DMS153 (cell line): ENCODE data around the gene C3orf18.

Experiments used
- DNase-seq: peaks from one replicate; lab custom pipeline; 2025; lab: John Stamatoyannopoulos, UW

C3orf18 gene

GRCh38 chr3:50551054-50551659 lies 16.4 kb downstream of the C3orf18 start:
- DNase-seq: no peak

GRCh38 chr3:50550079-50550736 lies 17.3 kb downstream of the C3orf18 start:
- DNase-seq: no peak

GRCh38 chr3:50549226-50549625 lies 18.3 kb downstream of the C3orf18 start:
- DNase-seq: no peak

GRCh38 chr3:50545781-50546180 lies 21.8 kb downstream of the C3orf18 start:
- DNase-seq: no peak

- no peak for DNase-seq
These were observed 25.1 kb downstream of the C3orf18 start for GRCh38 chr3:50542177-50543034.

GRCh38 chr3:50539356-50540286 lies 27.9 kb downstream of the C3orf18 start:
- DNase-seq: no peak

GRCh38 chr3:50537421-50538129 lies 30.0 kb downstream of the C3orf18 start:
- no peak for DNase-seq

- DNase-seq: no peak
These were observed 30.9 kb downstream of the C3orf18 start for GRCh38 chr3:50536471-50537180.

GRCh38 chr3:50534681-50535330 lies 32.7 kb downstream of the C3orf18 start:
- DNase-seq: no peak

GRCh38 chr3:50533807-50534461 lies 33.6 kb downstream of the C3orf18 start:
- DNase-seq: no peak

- DNase-seq: no peak
These were observed 34.2 kb downstream of the C3orf18 start for GRCh38 chr3:50533316-50533715.

GRCh38 chr3:50532062-50532705 lies 35.4 kb downstream of the C3orf18 start:
- DNase-seq: no peak

GRCh38 chr3:50531201-50531600 lies 36.3 kb downstream of the C3orf18 start:
- no peak for DNase-seq

GRCh38 chr3:50530001-50530970 lies 37.3 kb downstream of the C3orf18 start:
- no peak for DNase-seq

- DNase-seq: no peak
These were observed 41.6 kb downstream of the C3orf18 start for GRCh38 chr3:50525987-50526386.

GRCh38 chr3:50525191-50525910 lies 42.2 kb downstream of the C3orf18 start:
- DNase-seq: no peak

GRCh38 chr3:50524746-50525145 lies 42.8 kb downstream of the C3orf18 start:
- DNase-seq: no peak
